Effector CD8-positive, alpha-beta T cell (primary cell): ENCODE measurements around the gene ATP2B1.
"Not testable (repeated sequence)": the region's sequence is repeated elsewhere in the genome, so short reads cannot be mapped to it uniquely, and the experiment has no call there.

Experiments
- DNase-seq: peaks from one replicate; lab custom pipeline; 2025; lab: John Stamatoyannopoulos, UW

ATP2B1 gene

GRCh38 chr12:89712706-89713105, 4.1 kb upstream of the ATP2B1 start:
- DNase-seq, result no peak

GRCh38 chr12:89710873-89711750, 2.5 kb upstream of the ATP2B1 start:
- DNase-seq, result no peak

GRCh38 chr12:89709995-89710872, 1.6 kb upstream of the ATP2B1 start:
- peak; percentile 46 for DNase-seq

- DNase-seq, result peak; percentile 98
These were observed 738 bp upstream of the ATP2B1 start for GRCh38 chr12:89709157-89709994.

GRCh38 chr12:89707703-89708564, 704 bp downstream of the ATP2B1 start:
- DNase-seq, result peak; percentile 28

- no peak for DNase-seq
These were observed 1.5 kb downstream of the ATP2B1 start for GRCh38 chr12:89706986-89707702.

- no peak for DNase-seq
These were observed 2.1 kb downstream of the ATP2B1 start for GRCh38 chr12:89706551-89706950.

GRCh38 chr12:89704457-89704856, 4.2 kb downstream of the ATP2B1 start:
- DNase-seq, result no peak

- no peak for DNase-seq
These were observed 4.9 kb downstream of the ATP2B1 start for GRCh38 chr12:89703768-89704167.

GRCh38 chr12:89702503-89702902, 6.1 kb downstream of the ATP2B1 start:
- no peak for DNase-seq

- DNase-seq, result no peak
These were observed 6.9 kb downstream of the ATP2B1 start for GRCh38 chr12:89701606-89702206.

- no peak for DNase-seq
These were observed 8.3 kb downstream of the ATP2B1 start for GRCh38 chr12:89700191-89700810.

GRCh38 chr12:89698607-89699006, 10.0 kb downstream of the ATP2B1 start:
- DNase-seq, result no peak

GRCh38 chr12:89697728-89698127, 10.9 kb downstream of the ATP2B1 start:
- DNase-seq, result not testable (repeated sequence)

GRCh38 chr12:89697296-89697695, 11.3 kb downstream of the ATP2B1 start:
- no peak for DNase-seq

- no peak for DNase-seq
These were observed 12.8 kb downstream of the ATP2B1 start for GRCh38 chr12:89695830-89696229.

GRCh38 chr12:89695100-89695499, 13.5 kb downstream of the ATP2B1 start:
- DNase-seq, result no peak

- DNase-seq, result no peak
These were observed 14.1 kb downstream of the ATP2B1 start for GRCh38 chr12:89694542-89694941.

GRCh38 chr12:89693639-89694202, 14.9 kb downstream of the ATP2B1 start:
- no peak for DNase-seq
